ENCODE data around the gene SLC13A5.
"Not testable (repeated sequence)": the region's sequence is repeated elsewhere in the genome, so short reads cannot be mapped to it uniquely, and the experiment has no call there.

The SLC13A5 gene

DNA sequence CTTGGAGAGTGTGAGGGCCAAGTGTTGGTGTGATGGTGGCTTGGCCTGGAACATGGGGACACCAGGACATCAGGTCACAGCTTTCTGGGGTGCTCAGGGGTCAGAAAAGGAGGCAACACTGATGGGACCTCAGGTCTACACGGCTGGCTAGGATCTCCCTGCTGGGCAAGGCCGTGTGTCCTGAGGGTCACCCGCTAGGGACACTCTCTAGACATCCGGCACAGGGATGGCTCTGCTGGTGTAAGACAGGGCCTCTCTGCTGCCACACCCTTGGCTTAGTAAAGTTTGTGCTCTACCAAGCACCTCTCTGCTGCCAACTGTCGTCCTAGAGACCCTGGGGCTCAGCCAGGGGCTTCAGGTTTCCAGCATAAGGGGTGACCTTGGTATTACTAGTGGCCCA lies 16.3 kb downstream of the SLC13A5 start:
- no peak for DNase-seq (ENCODE audit: low read depth in 1 of 2, low spot score in 1 of 2)
- TF ChIP-seq SPI1 (IDR thresholded peaks at IDR 0.05; ENCODE audit: borderline replicate concordance, low read depth) (no peak), POLR2AphosphoS5 (IDR thresholded peaks at IDR 0.05; ENCODE audit: low read depth) (no peak), GABPA (IDR thresholded peaks at IDR 0.05; ENCODE audit: low read depth) (no peak)
- TF ChIP-seq, protein P1, sequence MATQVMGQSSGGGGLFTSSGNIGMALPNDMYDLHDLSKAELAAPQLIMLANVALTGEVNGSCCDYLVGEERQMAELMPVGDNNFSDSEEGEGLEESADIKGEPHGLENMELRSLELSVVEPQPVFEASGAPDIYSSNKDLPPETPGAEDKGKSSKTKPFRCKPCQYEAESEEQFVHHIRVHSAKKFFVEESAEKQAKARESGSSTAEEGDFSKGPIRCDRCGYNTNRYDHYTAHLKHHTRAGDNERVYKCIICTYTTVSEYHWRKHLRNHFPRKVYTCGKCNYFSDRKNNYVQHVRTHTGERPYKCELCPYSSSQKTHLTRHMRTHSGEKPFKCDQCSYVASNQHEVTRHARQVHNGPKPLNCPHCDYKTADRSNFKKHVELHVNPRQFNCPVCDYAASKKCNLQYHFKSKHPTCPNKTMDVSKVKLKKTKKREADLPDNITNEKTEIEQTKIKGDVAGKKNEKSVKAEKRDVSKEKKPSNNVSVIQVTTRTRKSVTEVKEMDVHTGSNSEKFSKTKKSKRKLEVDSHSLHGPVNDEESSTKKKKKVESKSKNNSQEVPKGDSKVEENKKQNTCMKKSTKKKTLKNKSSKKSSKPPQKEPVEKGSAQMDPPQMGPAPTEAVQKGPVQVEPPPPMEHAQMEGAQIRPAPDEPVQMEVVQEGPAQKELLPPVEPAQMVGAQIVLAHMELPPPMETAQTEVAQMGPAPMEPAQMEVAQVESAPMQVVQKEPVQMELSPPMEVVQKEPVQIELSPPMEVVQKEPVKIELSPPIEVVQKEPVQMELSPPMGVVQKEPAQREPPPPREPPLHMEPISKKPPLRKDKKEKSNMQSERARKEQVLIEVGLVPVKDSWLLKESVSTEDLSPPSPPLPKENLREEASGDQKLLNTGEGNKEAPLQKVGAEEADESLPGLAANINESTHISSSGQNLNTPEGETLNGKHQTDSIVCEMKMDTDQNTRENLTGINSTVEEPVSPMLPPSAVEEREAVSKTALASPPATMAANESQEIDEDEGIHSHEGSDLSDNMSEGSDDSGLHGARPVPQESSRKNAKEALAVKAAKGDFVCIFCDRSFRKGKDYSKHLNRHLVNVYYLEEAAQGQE (IDR thresholded peaks at IDR 0.05; ENCODE audit: insufficient replicate concordance, low read depth): no peak
- H3K27ac ChIP-seq (replicated peaks): no peak overlapping the region
- no peaks in the 10 kb centered on the region for H3K27me3 ChIP-seq (ENCODE audit: insufficient read depth, poor library complexity, severe bottlenecking)
- no peak overlapping the region for H3K4me3 ChIP-seq (replicated peaks; ENCODE audit: insufficient read depth, low read length)

DNA sequence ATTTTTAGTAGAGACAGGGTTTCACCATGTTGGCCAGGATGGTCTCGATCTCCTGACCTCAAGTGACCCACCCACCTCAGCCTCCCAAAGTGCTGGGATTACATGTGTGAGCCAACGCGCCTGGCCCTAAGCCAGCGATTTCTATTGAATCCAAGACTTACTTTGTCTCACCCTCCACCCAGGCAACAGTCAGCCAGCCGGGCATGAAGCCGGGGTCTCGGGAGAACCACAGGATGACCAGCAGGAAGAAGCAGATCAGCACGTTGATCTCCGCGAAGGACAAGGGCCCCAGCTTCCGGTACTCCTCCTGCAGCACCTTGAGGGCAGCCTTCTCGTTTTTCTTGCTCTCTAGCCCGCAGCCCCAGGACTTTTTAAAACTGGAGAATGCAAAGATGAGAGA lies 17.6 kb downstream of the SLC13A5 start:
- H3K27me3 ChIP-seq (ENCODE audit: insufficient read depth, poor library complexity, severe bottlenecking): no peaks in the 10 kb centered on the region

DNA sequence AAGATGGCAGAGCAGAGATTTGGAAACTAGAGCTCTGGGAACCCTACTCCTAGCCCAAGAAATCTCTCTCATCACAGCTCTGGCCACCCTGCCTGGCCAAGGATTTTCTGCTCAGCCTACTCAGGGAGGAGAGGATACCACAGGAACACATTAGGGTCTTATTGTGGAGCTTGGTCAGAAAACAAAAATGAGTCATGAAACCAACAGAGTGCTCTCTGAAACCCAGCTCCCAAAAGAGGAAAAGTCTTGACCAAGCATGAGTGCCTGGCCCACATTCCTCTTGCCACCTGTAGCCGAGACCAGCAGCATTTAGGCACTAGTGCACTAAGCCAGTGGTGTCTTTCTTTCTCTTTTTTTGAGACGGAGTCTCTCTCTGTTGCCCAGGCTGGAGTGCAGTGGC lies 18.1 kb downstream of the SLC13A5 start:
- no peak overlapping the region for H3K27ac ChIP-seq (replicated peaks)
- TF ChIP-seq SPI1 (IDR thresholded peaks at IDR 0.05; ENCODE audit: borderline replicate concordance, low read depth) (no peak), POLR2AphosphoS5 (IDR thresholded peaks at IDR 0.05; ENCODE audit: low read depth) (no peak), GABPA (IDR thresholded peaks at IDR 0.05; ENCODE audit: low read depth) (no peak)
- TF ChIP-seq, protein P1 (IDR thresholded peaks at IDR 0.05; ENCODE audit: insufficient replicate concordance, low read depth): no peak
- TF ChIP-seq, protein P2, sequence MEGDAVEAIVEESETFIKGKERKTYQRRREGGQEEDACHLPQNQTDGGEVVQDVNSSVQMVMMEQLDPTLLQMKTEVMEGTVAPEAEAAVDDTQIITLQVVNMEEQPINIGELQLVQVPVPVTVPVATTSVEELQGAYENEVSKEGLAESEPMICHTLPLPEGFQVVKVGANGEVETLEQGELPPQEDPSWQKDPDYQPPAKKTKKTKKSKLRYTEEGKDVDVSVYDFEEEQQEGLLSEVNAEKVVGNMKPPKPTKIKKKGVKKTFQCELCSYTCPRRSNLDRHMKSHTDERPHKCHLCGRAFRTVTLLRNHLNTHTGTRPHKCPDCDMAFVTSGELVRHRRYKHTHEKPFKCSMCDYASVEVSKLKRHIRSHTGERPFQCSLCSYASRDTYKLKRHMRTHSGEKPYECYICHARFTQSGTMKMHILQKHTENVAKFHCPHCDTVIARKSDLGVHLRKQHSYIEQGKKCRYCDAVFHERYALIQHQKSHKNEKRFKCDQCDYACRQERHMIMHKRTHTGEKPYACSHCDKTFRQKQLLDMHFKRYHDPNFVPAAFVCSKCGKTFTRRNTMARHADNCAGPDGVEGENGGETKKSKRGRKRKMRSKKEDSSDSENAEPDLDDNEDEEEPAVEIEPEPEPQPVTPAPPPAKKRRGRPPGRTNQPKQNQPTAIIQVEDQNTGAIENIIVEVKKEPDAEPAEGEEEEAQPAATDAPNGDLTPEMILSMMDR (IDR thresholded peaks at IDR 0.05; ENCODE audit: insufficient read depth, low read length): no peak
- DNase-seq (ENCODE audit: low read depth in 1 of 2, low spot score in 1 of 2): no peak
- no peaks in the 10 kb centered on the region for H3K27me3 ChIP-seq (ENCODE audit: insufficient read depth, poor library complexity, severe bottlenecking)
- no peak overlapping the region for H3K4me3 ChIP-seq (replicated peaks; ENCODE audit: insufficient read depth, low read length)

More for the DNA sequence above, 17.6 kb downstream of the SLC13A5 start:
- H3K27ac ChIP-seq (replicated peaks): no peak overlapping the region
- DNase-seq (ENCODE audit: low read depth in 1 of 2, low spot score in 1 of 2): no peak
- TF ChIP-seq POLR2AphosphoS5 (IDR thresholded peaks at IDR 0.05; ENCODE audit: low read depth): no peak
- TF ChIP-seq SPI1 (IDR thresholded peaks at IDR 0.05; ENCODE audit: borderline replicate concordance, low read depth): no peak
- TF ChIP-seq, protein P1 (IDR thresholded peaks at IDR 0.05; ENCODE audit: insufficient replicate concordance, low read depth): no peak
- TF ChIP-seq, protein P2 (IDR thresholded peaks at IDR 0.05; ENCODE audit: insufficient read depth, low read length): no peak
- TF ChIP-seq GABPA (IDR thresholded peaks at IDR 0.05; ENCODE audit: low read depth): no peak
- no peak overlapping the region for H3K4me3 ChIP-seq (replicated peaks; ENCODE audit: insufficient read depth, low read length)

DNA sequence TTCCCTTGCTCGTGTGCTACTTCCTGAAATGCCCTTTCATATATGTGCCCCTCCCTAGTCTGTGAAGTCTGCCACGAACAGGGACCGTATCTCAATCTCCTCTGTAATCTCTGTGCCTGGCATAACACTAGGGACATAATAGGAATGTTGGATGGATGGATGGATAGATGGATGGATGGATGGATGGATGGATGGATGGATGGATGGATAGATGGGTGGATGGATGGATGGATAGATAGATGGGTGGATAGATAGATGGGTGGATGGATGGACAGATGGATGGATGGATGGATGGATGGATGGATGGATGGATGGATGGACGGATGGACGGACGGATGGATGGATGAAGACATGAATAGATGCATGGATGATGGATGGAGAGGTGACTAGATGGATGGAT lies 21.2 kb downstream of the SLC13A5 start:
- not testable (repeated sequence) for DNase-seq (ENCODE audit: low read depth in 1 of 2, low spot score in 1 of 2); H3K4me3 ChIP-seq (replicated peaks; ENCODE audit: insufficient read depth, low read length); H3K27me3 ChIP-seq (ENCODE audit: insufficient read depth, poor library complexity, severe bottlenecking); H3K27ac ChIP-seq (replicated peaks)

All from HL-60 (cell line).